ENCODE results near the gene ZBTB11. TPM values are rescaled to one million over a fixed set of nuclear protein-coding genes. Genes with fewer than 3 reads are reported as not detected.
"Not testable (repeated sequence)": the region's sequence is repeated elsewhere in the genome, so short reads cannot be mapped to it uniquely, and the experiment has no call there.

Gene ZBTB11
- total RNA-seq, 1 donor from 2014 or later: 18.8 TPM

DNA sequence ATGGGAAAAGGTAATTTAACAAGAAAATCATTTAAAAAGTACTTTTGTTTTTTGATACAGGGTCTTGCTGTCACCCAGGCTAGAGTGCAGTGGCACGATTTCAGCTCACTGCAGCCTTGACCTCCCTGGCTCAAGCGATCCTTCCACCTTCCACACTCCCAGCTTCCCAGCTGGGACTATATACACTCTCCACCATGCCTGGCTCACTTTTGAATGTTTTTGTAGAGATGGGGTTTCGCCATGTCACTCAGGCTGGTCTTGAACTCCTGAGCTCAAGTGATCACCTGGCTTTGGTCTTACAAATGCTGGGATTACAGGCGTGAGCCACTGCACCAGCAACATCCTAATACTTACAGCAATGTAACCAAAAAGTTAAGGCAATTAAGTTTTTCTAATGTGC is 3.5 kb upstream of the ZBTB11 start:
- DNase-seq (ENCODE audit: low spot score in 2 of 2, unreplicated experiment in 2 of 2): no peak
- no peaks in the 10 kb centered on the region for H3K9me3 Mint-ChIP-seq
- TF ChIP-seq, protein P1, sequence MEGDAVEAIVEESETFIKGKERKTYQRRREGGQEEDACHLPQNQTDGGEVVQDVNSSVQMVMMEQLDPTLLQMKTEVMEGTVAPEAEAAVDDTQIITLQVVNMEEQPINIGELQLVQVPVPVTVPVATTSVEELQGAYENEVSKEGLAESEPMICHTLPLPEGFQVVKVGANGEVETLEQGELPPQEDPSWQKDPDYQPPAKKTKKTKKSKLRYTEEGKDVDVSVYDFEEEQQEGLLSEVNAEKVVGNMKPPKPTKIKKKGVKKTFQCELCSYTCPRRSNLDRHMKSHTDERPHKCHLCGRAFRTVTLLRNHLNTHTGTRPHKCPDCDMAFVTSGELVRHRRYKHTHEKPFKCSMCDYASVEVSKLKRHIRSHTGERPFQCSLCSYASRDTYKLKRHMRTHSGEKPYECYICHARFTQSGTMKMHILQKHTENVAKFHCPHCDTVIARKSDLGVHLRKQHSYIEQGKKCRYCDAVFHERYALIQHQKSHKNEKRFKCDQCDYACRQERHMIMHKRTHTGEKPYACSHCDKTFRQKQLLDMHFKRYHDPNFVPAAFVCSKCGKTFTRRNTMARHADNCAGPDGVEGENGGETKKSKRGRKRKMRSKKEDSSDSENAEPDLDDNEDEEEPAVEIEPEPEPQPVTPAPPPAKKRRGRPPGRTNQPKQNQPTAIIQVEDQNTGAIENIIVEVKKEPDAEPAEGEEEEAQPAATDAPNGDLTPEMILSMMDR (IDR thresholded peaks at IDR 0.05; ENCODE audit: unreplicated experiment): no peak
- H3K36me3 Mint-ChIP-seq: peaks cover 28% of the 10 kb centered on the region
- peak overlapping the region; percentile 56 for H3K27ac Mint-ChIP-seq
- no peak overlapping the region for H3K4me3 Mint-ChIP-seq
- H3K4me1 Mint-ChIP-seq: peaks cover 20% of the 10 kb centered on the region
- H3K27me3 Mint-ChIP-seq (ENCODE audit: low read depth): no peaks in the 10 kb centered on the region

DNA sequence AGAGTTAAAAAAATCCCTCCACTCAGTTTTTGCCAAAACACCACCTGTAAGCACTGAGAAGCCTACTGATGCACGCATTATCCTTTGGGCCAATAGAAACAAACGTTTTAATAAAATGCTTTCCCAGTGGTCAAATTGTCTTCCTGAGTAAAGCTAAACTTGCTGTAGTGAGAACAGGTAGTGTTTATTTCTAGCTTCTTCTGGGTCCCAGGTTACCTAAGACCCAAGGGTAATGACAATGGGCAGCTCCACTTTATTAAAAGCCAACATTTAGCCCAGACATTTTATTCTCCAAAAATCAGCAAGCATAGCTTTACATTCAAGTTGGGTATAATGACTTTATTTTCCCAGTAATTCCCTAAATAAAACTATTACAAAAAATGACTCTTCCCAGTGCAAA is 1.9 kb upstream of the ZBTB11 start:
- not testable (repeated sequence) for H3K4me3 Mint-ChIP-seq

DNA sequence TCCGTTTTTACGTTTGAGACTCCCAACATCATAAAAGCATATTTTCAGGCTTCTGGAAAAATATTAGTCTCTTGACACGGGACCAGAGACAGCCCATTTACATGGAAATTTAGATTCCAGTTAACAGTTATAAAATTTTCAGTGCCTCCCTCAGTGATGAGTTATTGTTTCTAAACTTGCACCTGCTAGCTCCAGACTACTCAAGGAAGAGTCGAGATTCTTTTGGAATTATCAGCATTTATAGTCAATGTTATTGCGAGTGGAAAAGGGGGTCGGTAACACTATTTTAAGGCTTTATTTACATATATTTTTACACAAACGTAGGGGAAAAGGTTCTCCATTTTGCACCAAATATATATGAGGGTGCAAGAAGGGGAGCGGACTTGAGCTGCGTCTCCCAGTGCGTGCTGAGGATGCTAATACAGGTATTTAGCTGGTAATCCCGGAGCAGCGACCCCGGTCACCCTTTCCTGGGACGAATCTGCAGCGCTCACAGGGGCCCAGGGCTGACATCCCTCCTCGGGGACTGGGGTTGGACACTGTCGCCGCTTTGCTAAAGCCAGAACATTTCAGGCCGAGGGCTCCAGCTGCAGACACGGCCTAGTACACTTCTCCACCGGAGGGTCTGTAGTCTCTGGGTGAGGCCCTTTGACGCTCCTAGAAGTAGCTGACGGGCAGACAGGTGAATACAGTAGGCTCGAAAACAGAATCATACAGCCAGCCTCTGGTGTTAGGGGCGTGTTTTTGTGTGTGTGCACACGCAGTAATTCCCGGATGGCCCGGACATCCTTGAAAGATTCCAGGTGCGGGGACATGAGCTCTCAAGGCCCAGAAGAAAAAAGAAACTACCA is 729 bp upstream of the ZBTB11 start:
- Mint-ChIP-seq H3K9me3 (no peaks in the 10 kb centered on the region), H3K4me1 (peaks cover 25% of the 10 kb centered on the region), H3K4me3 (peak overlapping the region; percentile 95), H3K36me3 (peaks cover 20% of the 10 kb centered on the region), H3K27me3 (ENCODE audit: low read depth) (no peaks in the 10 kb centered on the region), H3K27ac (peak overlapping the region; percentile 99)
- no peak for DNase-seq (ENCODE audit: low spot score in 2 of 2, unreplicated experiment in 2 of 2)
- TF ChIP-seq, protein P1 (IDR thresholded peaks at IDR 0.05; ENCODE audit: unreplicated experiment): no peak

More for the DNA sequence above, 1.9 kb upstream of the ZBTB11 start:
- H3K27ac Mint-ChIP-seq; H3K27me3 Mint-ChIP-seq (ENCODE audit: low read depth); H3K9me3 Mint-ChIP-seq; DNase-seq (ENCODE audit: low spot score in 2 of 2, unreplicated experiment in 2 of 2): not testable (repeated sequence)
- peaks cover 24% of the 10 kb centered on the region for H3K4me1 Mint-ChIP-seq
- H3K36me3 Mint-ChIP-seq: peaks cover 22% of the 10 kb centered on the region

DNA sequence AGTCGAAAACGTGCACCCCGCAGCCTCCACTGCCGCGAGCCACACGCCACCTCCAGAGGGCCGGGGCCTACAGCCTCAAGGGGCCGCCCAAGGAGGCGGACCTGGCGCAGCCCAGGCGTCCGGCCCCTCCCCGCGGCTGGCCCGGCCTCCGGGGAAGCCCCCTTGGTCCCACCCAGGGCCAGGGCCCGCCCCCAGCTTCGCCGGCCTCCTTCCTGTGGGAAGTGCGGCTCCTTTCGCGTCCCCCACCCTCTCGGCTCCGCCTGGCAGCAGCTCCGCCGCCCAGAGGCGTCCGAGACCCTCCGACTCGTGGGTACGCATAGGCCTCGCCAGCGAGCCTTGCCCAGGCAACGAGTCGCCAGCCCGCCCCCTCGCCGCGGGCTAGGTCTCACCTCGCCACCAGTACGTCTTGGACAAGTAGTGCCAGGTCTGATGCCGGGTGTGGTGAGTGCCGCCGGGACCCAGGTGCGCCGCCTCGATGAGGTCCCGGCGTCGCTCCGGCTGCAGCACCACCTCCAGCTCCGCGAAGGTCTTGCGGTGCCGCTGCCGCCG is 642 bp downstream of the ZBTB11 start:
- TF ChIP-seq, protein P1 (IDR thresholded peaks at IDR 0.05; ENCODE audit: unreplicated experiment): no peak
- no peaks in the 10 kb centered on the region for H3K9me3 Mint-ChIP-seq
- H3K27me3 Mint-ChIP-seq (ENCODE audit: low read depth): no peaks in the 10 kb centered on the region
- peaks cover 22% of the 10 kb centered on the region for H3K4me1 Mint-ChIP-seq
- H3K27ac Mint-ChIP-seq: peak overlapping the region; percentile 99
- H3K4me3 Mint-ChIP-seq: peak overlapping the region; percentile 95
- H3K36me3 Mint-ChIP-seq: peaks cover 15% of the 10 kb centered on the region
- DNase-seq (ENCODE audit: low spot score in 2 of 2, unreplicated experiment in 2 of 2): peak; percentile 88 to 94

DNA sequence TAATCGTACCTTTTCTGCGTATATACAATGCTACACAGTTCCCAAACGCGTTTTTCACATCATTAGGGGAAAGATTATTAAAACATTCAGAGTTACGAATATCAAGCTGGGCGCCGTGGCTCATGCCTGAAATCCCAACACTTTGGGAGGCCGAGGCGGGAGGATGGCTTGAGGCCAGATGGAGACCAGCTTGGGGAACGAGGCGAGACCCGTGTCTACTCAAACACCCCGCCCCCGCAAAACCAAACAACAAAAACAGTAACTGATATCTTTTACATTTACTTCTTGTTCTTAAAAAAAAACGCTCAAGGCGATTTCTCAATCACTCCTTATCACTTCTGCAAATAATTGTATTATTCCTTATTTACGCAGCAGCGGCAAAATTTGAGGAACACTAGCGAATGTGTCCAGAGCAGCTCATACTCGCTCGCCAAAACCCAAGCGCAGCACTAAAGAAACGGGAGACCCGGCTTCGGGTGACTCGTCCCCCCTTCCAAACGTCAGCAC is 1.2 kb downstream of the ZBTB11 start:
- TF ChIP-seq, protein P1 (IDR thresholded peaks at IDR 0.05; ENCODE audit: unreplicated experiment): no peak
- H3K4me3 Mint-ChIP-seq: peak overlapping the region; percentile 95
- H3K4me1 Mint-ChIP-seq: peaks cover 22% of the 10 kb centered on the region
- H3K27me3 Mint-ChIP-seq (ENCODE audit: low read depth): no peaks in the 10 kb centered on the region
- H3K27ac Mint-ChIP-seq: peak overlapping the region; percentile 97
- H3K9me3 Mint-ChIP-seq: no peaks in the 10 kb centered on the region
- DNase-seq (ENCODE audit: low spot score in 2 of 2, unreplicated experiment in 2 of 2): peak in 1 of 2 experiments; percentile 42
- H3K36me3 Mint-ChIP-seq: peaks cover 13% of the 10 kb centered on the region

DNA sequence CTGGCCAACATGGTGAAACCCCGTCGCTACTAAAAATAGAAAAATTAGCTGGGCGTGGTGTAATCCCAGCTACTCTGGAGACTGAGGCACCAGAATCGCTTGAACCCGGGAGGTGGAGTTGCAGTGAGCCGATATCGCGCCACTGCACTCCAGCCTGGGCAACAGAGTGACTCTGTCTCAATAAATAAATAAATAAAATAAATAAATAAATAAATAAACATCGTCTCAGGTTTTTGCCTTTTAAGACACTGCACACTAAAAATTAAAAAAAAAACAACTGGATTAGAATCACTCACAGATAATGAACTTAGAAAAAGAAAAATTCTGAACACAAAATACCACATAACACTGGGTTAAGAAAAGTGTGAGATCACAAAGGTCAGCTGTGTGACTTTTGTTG is 2.4 kb downstream of the ZBTB11 start:
- DNase-seq (ENCODE audit: low spot score in 2 of 2, unreplicated experiment in 2 of 2): no peak
- H3K36me3 Mint-ChIP-seq: peaks cover 7% of the 10 kb centered on the region
- TF ChIP-seq, protein P1 (IDR thresholded peaks at IDR 0.05; ENCODE audit: unreplicated experiment): no peak
- no peaks in the 10 kb centered on the region for H3K9me3 Mint-ChIP-seq
- no peaks in the 10 kb centered on the region for H3K27me3 Mint-ChIP-seq (ENCODE audit: low read depth)
- no peak overlapping the region for H3K4me3 Mint-ChIP-seq
- peaks cover 22% of the 10 kb centered on the region for H3K4me1 Mint-ChIP-seq
- H3K27ac Mint-ChIP-seq: peak overlapping the region; percentile 9

Measured in mesothelial cell of epicardium (in vitro differentiated cells).